GM12865 (cell line): ENCODE data around the gene SCN4B.

Source experiments
- DNase-seq: peaks from one replicate; pipeline ENCODE4 v3.0.0; 2010; ENCODE audit warnings: low read depth
- H3K4me3 ChIP-seq: 2 replicates; pipeline ENCODE4 v1.5.1; 2011; ENCODE audit warnings: mild to moderate bottlenecking, low read depth, low read length, control low read depth
- TF ChIP-seq, protein P1 (sequence below): IDR thresholded peaks from 2 replicates; pipeline ENCODE4 v1.5.1; 2011; ENCODE audit warnings: low read length, control low read depth, low read depth, inconsistent platforms; ENCODE audit not compliant: insufficient read depth; ENCODE audit errors: missing control alignments

Gene SCN4B

GRCh38 chr11:118091690-118092089 is 60.9 kb downstream of the SCN4B start:
- H3K4me3 ChIP-seq: no peak overlapping the region
- DNase-seq: no peak
- TF ChIP-seq, protein P1, sequence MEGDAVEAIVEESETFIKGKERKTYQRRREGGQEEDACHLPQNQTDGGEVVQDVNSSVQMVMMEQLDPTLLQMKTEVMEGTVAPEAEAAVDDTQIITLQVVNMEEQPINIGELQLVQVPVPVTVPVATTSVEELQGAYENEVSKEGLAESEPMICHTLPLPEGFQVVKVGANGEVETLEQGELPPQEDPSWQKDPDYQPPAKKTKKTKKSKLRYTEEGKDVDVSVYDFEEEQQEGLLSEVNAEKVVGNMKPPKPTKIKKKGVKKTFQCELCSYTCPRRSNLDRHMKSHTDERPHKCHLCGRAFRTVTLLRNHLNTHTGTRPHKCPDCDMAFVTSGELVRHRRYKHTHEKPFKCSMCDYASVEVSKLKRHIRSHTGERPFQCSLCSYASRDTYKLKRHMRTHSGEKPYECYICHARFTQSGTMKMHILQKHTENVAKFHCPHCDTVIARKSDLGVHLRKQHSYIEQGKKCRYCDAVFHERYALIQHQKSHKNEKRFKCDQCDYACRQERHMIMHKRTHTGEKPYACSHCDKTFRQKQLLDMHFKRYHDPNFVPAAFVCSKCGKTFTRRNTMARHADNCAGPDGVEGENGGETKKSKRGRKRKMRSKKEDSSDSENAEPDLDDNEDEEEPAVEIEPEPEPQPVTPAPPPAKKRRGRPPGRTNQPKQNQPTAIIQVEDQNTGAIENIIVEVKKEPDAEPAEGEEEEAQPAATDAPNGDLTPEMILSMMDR: no peak

DNA sequence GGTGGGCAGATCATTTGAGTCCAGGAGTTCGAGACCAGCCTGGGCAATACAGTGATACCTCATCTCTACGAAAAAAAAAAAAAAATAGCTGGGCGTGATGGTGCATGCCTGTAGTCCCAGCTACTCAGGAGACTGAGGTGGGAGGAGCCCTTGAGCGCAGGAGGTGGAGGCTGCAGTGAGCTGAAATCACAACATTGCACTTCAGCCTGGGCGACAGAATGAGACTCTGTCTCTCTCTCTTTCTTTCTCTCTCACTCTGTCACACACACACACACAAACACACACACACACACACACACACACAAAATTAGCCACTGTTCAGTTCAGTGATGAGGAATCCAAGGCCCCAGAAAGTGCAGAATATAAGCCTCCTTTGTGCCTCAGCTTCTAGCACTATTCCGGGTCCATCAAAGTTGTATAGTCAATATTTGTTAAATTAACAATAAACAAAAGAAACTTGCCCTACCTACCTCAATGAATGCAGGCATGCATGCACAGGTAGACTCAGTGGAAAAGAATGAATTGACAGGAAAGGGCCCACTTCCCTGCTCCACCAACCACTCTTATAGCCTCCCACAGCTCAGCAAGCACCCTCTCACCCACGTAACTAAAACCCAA is 62.0 kb downstream of the SCN4B start:
- DNase-seq: no peak
- TF ChIP-seq, protein P1: no peak
- no peak overlapping the region for H3K4me3 ChIP-seq

GRCh38 chr11:118088531-118088930 is 64.1 kb downstream of the SCN4B start:
- no peak overlapping the region for H3K4me3 ChIP-seq
- no peak for DNase-seq
- TF ChIP-seq, protein P1: no peak

GRCh38 chr11:118087931-118088330 is 64.7 kb downstream of the SCN4B start:
- no peak for DNase-seq
- no peak overlapping the region for H3K4me3 ChIP-seq
- TF ChIP-seq, protein P1: no peak

- DNase-seq: no peak
- TF ChIP-seq, protein P1: no peak
- no peak within 1 kb of the TSS for H3K4me3 ChIP-seq
Measured at GRCh38 chr11:118086913-118087768, 65.5 kb downstream of the SCN4B start, which contains the start of gene SMIM35. Gene SMIM35, minus strand, starts transcription at chr11:118086963. Its CDS starts 206 bp downstream, at chr11:118086757.

GRCh38 chr11:118084656-118085055 is 68.0 kb downstream of the SCN4B start:
- H3K4me3 ChIP-seq: no peak overlapping the region
- DNase-seq: no peak
- TF ChIP-seq, protein P1: no peak
